ENCODE measurements around the gene NACC1.
"Not testable (repeated sequence)": the region's sequence is repeated elsewhere in the genome, so short reads cannot be mapped to it uniquely, and the experiment has no call there.

NACC1 gene

GRCh38 chr19:13165162-13165997 is 47.3 kb downstream of the NACC1 start:
- DNase-seq (ENCODE audit: low spot score), result no peak
- no peak for TF ChIP-seq CTCF (IDR thresholded peaks at IDR 0.05; ENCODE audit: extremely low read depth, missing control alignments)

- DNase-seq (ENCODE audit: low spot score), result not testable (repeated sequence)
These were observed 48.1 kb downstream of the NACC1 start for GRCh38 chr19:13166151-13166550.

- DNase-seq (ENCODE audit: low spot score), result no peak
- TF ChIP-seq CTCF (IDR thresholded peaks at IDR 0.05; ENCODE audit: extremely low read depth, missing control alignments), result no peak
These were observed 51.7 kb downstream of the NACC1 start for GRCh38 chr19:13169769-13170168.

GRCh38 chr19:13171146-13171545 is 53.1 kb downstream of the NACC1 start:
- no peak for TF ChIP-seq CTCF (IDR thresholded peaks at IDR 0.05; ENCODE audit: extremely low read depth, missing control alignments)
- DNase-seq (ENCODE audit: low spot score), result no peak

GRCh38 chr19:13172346-13173138 is 54.5 kb downstream of the NACC1 start:
- no peak for TF ChIP-seq CTCF (IDR thresholded peaks at IDR 0.05; ENCODE audit: extremely low read depth, missing control alignments)
- DNase-seq (ENCODE audit: low spot score), result peak; percentile 12

- no peak for DNase-seq (ENCODE audit: low spot score)
- no peak for TF ChIP-seq CTCF (IDR thresholded peaks at IDR 0.05; ENCODE audit: extremely low read depth, missing control alignments)
These were observed 55.2 kb downstream of the NACC1 start for GRCh38 chr19:13173139-13173737.

GRCh38 chr19:13176345-13176744 is 58.3 kb downstream of the NACC1 start:
- no peak for DNase-seq (ENCODE audit: low spot score)
- no peak for TF ChIP-seq CTCF (IDR thresholded peaks at IDR 0.05; ENCODE audit: extremely low read depth, missing control alignments)

- DNase-seq (ENCODE audit: low spot score), result not testable (repeated sequence)
These were observed 59.5 kb downstream of the NACC1 start for GRCh38 chr19:13177584-13177983.

GRCh38 chr19:13178291-13178690 is 60.2 kb downstream of the NACC1 start:
- not testable (repeated sequence) for DNase-seq (ENCODE audit: low spot score)
